ENCODE results near the gene NUDCD3.
"Not testable (repeated sequence)": the region's sequence is repeated elsewhere in the genome, so short reads cannot be mapped to it uniquely, and the experiment has no call there.

NUDCD3 gene

DNA sequence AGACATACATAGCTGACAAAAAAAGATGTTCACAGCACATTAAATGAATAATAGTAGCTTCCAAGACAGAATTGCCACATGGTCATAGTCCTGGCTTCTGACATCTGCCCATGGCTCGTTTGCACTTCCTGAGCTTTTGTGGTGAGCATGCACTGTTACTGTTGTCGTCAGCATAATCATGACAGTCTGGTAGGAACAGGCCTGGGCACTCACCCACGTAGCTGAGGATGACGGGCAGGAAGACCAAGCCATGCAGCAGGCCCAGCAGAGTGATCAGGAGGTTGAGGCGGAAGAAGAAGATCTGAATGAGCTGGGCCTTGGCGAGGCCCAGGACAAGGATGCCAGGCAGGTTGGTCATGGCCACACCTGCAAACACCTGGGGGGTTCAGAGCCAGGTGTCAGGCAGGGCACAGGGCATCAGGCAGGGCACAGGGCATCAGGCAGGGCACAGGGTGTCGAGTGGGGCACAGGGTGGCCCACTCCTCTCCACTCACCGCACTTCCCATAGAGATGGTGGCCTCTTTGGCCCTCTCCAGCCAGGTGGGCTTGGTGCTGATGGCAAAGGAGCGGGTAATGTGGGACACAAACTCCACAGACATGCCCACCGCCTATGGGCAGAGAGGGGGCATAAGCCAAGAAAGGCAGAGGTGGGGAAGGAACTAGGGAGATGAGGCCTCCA lies 25.3 kb upstream of the NUDCD3 start:
- no peak for DNase-seq

DNA sequence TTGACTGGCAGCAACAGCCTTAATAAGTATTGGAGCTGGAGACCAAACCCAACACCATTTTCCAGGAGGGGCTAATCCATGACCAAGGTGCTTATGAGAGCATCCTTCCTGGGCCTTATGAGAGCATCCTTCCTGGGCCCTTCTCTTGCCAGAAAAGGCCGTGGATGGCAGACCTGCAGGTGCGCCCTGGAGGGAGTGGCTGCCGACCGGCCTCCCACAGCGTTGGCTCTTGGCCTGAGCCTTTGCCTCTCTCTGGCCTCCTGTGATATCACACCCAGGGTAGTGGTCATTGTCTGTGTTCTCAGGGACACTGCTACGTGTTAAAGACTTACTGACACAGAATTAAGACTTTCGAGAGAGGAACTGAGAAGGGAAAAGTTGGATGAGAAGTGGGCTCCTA lies 22.3 kb upstream of the NUDCD3 start:
- no peak for DNase-seq

DNA sequence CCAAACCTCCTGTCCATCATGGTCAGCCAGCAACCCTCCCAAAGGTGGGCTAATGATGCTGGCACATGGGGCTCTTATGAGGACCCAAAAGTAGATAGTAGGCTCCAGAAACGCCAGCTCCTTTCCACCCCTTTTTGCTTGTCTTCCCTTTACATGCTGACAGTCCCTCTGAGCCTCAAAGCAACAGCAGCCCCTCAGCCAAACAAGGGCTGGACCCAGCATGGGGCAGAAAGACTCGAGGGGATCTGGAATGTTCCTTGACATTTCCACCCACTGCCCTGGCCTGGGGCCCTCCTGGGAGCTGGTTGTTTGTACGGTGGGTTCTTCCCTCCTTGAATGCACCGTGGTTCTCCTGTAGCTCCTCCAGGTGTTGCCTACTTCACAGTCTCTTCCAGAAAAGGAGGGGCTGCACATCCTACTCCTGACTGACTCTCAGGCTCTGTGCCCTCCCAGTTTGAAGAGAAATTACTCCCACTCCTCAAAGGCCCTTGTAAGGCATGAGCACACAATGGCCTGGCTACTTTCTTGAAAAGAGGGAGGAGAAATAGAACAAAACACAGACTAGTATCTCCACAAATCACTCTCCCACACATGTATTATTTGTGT lies 21.5 kb upstream of the NUDCD3 start:
- no peak for DNase-seq

DNA sequence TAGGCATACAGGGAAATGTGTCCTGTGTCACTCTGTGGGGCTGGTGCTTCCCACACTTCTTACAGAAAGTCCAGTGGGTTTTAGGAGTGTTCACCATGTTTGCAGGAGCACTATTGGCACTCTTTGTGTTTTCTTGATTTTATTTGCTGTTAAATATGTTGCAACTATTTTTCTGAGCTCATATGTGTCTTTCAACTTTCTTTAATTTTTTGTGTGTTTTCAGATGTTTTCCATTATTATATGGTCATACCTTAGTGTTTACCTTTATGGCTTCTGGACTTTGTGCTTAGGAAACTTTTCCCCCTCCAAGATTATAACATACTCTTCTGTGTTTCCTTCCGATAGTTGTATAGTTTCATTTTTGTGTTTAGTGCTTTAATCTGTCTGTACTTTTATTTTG lies 20.8 kb upstream of the NUDCD3 start:
- DNase-seq: no peak

DNA sequence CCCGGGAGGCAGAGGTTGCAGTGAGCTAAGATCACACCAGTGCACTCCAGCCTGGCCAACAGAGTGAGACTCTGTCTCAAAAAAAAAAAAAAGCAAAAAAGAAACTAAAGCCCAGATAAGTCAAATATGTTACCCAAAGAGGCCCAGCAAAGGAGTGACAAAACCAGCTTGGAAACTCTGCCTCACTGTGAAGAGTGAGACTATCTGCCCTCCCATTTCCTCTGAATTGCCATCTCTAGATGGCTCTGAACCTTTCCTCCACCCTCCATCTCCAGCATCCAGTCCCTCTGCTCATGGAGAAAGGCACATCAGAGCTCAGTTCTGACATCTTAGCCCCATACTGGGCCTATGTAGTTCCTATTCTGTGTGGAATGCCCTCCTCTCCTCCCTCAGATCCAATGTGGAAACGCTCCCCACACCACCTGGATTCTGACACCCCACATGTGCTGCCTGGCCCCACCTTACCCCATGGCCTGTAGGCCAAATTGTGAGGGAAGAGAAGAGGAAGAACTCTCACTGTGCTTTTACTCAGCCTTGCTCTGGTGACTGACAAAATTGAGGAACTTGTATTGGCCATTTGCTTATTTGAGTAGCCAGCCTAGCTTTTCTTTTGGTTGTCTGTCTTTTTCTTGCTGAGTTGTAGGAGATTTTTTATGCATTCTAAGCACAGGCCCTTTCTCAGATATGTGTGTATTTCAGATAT lies 18.0 kb upstream of the NUDCD3 start:
- no peak for DNase-seq

DNA sequence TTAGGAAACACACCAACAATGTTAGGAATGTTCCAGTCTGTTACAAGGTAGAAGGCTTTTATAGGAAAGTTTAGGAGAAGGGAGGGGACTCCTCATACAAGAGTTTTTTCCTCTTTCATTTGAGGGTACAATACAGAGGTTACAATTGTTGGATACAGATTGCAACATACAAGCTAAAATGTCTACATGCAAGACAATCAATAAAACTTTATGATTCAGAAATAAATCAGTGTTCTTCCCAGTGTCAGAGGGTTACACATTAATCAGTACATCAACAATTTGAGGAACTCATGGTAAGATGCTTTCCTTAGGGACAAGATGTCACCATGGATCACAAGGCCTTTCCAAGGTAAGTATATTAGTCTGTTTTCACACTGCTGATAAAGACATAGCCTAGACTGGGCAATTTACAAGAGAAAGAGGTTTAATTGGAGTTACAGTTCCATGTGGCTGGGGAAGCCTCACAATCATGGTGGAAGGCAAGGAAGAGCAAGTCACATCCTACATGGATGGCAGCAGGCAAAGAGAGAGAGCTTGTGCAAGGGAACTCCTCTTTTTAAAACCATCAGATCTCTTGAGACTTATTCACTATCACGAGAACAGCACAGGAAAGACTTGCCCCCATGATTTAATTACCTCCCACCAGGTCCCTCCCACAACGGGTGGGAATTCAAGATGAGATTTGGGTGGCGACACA lies 16.3 kb upstream of the NUDCD3 start:
- DNase-seq: not testable (repeated sequence)

DNA sequence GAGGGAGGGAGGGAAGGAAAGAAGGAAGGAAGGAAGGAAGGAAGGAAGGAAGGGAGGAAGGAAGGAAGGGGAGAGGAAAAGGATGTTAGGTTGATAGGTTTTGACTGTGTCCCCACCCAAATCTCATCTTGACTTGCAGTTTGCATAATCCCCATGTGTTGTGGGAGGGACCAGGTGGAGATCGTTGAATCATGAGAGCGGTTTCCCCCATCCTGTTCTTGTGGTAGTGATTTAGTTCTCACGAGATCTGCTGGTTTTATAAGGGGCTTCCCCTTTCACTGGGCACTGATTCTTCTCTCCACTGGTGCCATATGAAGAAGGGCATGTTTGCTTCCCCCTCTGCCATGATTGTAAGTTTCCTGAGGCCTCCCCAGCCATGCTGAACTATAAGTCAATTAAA lies 15.1 kb upstream of the NUDCD3 start:
- DNase-seq: no peak

DNA sequence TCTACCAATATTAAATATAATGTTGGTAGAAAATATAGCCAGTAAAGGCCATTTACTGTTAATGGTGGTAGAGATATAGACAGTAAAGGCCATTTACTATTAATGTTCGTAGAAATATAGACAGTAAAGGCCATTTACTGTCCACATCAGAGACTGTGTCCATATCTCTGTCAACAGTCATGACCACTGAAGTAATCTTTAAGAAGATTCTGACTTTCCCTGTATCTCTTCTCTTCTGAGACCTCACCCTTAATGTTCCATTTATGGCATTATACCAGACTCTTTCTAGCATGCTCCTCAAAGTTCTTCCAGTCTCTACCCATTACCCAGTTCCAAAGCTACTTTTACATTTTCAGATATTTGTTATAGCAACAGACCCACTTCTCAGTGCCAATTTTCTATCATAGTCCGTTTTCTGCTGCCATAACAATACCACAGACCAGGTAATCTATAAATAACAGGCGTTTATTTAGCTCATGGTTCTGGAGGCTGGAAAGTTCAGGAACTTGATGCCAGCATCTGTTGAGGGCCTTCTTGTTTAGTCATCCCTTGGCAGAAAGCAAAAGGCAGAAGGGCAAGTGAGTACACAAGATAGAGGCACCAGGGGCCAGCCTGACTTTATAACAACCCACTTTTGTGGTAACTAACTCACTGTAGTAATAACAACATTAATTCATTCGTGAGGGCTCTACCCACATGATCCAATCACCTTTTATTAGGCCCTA lies 7.9 kb upstream of the NUDCD3 start:
- no peak for DNase-seq

DNA sequence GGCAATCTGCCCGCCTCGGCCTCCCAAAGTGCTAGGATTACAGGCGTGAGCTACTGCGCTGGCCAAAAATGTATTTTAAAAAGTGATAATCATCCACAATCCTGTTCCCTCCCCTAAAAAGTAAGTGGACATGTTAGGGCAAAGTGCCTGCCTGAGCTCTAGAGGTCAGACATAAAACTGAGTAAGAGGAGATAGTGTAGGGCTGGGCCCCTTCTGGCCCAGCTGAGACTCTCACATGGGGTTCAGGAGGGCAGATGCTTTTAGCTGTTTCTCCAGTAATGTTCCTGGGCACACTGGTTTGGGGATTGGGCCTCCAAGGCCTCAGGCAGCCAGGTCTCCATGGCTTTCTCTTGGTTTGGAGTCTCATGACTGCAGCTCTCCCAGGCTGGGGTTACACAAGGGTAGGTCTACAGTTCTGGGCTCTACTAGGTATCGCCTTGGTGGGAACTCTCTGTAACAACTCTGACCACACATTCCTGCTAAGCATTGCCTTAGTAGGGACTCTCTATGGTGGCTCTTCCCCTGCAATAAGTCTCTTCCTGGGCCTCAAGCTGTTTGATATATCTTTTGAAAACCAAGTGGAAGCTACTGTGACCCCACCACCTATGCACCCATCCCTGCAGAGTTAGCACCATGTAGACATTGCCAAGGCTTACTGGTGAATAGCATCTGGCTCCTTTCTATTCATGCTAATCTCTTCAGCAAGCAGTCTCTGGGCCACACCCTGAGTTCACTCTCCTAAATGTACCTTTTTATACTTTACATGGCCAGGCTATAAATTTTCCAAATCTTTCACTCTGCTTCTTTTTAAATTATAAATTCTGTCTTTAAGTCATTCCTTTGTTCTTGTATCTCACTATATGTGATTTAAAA lies 6.9 kb upstream of the NUDCD3 start:
- no peak for DNase-seq

DNA sequence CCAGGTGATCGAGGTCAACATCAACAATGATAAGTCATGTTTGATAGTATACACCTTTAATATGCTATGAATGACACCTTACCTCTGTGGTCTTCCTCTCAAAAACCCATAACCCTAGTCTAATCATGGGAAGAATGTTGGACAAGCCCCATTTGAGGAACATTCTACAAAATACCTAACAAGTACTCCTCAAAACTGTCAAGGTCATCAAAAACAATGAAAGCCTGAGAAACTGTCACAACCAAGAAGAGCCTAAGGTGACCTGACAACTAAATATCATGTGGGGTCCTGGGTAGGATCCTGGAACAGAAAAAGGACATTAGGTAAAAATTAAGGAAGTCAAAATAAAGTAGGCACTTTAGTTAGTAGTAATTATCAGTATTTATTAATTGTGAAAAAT lies 5.9 kb upstream of the NUDCD3 start:
- DNase-seq: no peak

DNA sequence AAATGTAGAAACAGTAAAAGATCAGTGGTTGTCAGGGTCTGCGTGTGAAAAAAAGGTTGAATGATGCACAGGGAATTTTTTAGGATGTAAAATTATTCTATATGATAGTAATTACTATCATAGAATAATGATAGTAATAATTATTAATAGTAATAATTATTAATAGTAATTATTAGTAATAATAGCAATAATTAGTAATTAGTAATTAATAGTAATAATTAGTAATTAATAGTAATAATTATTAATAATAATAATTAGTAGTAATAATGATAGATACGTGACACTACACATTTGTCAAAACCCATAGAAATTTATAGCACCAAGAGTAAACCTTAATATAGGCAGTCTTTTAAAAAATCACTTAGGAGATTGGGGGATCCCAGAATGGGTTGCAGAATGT lies 4.5 kb upstream of the NUDCD3 start:
- DNase-seq: no peak

DNA sequence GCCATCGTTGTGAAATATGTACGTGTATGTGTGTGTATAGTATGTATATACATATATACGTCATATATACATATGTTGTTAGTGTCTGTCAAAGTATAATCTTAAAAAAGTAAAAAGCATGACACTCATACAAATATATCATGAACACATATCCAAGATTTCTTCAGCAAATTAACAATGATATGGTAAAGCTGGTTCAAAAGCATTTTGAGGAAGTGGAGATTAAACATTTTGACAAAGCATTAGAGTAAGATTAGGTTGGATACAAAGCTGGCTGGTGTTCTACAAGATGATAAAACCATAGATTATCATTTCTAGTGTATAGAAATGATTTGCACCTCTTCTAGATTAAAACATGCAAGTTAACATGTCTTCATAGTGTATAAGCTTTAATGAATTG lies 771 bp upstream of the NUDCD3 start:
- no peak for DNase-seq

DNA sequence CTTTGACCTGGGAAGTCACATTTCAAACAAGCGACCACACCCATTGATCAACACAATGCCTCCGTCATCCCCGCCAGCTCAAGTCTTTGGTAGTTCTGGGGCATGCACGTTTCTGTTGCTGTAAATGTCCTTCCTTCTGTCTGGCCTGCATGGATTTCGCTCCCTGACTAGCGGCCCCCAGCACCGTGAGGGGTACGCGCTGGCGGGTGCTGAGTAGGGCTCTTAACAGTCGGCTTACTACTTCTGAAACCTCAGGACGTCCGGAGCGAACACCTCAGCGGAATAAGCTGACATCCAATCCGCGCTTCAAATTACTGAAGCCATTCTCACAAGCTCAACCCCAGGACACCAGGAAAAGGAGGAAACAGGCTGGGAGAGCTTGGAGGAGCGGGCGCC lies 505 bp downstream of the NUDCD3 start:
- no peak for DNase-seq

DNA sequence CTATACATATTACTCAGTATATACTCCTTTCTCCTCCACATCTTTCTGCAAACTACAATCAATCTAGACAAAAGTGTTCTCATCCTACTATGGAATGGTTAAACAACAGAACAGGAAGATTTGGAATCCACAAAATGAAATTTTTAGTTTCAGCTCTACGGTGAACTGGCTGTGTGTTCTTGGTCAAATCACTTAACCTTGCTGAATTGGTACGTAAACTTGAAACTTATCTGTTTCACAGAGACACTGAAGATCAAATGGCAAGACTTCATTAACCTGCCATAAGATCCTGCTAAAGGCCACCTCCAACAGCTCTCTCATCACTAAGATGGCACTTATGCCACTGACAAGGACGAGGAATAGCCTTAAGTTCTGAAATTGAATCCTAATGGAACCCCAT lies 1.5 kb downstream of the NUDCD3 start:
- DNase-seq: no peak

DNA sequence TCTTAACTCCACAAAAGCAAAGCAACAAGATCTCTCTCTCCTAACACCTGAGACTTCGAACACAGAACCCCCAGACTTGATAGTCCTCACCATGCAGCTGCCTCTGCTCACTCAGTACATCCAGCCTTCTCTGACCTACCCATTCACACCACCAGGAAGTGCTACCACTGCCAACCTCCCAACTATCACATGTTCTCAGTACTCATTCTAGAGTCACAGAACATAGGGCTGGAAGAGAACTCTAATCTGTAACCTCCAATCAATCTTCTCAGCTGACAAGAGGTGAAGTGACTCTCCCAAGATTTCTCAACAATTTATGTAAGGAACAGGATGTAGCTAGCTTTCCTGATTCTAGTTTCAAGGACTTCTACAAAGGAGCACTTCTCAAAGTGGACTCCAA lies 3.8 kb downstream of the NUDCD3 start:
- no peak for DNase-seq

DNA sequence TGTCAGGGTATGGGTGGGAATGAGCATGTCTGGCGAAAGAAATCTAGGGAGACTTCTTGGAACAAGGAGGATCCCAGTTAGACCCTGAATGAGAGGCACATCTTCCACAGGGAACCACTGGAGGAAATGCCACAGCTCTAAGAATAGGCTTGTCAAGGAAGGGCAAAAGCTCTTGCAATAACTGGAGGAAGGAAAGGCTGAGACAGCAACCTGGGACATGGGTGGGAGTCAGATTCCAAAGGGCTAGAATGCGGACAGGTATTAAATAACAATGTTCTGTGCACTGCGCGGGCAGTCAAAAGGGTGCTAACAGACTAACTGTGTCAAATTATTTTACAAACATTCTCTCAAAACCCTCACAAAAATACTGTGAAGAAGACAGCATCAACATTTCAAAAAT lies 4.5 kb downstream of the NUDCD3 start:
- DNase-seq: no peak

DNA sequence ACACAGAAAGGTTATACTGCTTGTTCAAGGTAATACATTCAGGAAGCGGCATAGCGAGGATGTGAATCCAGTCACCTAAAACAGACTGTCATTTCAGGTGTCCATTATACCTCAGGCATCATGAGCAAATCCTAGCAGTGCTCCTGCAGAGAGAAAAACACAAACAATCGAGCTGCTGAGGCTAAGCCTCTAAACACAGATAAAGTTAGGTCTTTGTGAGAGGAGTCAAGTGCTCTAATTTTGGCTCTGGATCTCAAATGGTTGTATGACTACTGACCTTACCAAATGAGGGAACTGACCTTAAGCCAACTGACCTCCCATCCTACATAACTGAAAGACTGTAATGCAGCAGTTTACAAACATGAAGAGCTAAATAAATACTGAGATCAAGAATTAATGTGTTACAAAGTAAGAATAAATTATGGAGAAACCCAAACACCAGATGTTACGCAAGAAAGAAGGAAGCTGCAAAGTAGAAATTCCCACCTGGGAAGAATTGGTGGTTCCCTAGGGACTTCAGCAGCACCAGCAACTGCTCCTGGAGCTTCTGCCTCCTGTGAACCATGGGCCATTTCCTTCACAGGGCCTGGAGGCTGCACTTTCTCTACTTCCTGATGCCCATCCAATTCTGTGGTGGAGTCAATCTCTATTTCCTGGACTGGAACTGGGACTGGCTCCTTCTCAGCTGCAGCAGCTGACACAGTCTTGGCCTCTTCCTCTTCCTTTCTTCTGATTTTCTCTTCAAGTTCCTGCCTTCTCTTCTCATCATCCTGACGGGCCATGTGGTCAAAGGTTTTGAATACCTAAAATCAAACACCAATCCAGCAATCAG lies 5.8 kb downstream of the NUDCD3 start:
- no peak for DNase-seq

DNA sequence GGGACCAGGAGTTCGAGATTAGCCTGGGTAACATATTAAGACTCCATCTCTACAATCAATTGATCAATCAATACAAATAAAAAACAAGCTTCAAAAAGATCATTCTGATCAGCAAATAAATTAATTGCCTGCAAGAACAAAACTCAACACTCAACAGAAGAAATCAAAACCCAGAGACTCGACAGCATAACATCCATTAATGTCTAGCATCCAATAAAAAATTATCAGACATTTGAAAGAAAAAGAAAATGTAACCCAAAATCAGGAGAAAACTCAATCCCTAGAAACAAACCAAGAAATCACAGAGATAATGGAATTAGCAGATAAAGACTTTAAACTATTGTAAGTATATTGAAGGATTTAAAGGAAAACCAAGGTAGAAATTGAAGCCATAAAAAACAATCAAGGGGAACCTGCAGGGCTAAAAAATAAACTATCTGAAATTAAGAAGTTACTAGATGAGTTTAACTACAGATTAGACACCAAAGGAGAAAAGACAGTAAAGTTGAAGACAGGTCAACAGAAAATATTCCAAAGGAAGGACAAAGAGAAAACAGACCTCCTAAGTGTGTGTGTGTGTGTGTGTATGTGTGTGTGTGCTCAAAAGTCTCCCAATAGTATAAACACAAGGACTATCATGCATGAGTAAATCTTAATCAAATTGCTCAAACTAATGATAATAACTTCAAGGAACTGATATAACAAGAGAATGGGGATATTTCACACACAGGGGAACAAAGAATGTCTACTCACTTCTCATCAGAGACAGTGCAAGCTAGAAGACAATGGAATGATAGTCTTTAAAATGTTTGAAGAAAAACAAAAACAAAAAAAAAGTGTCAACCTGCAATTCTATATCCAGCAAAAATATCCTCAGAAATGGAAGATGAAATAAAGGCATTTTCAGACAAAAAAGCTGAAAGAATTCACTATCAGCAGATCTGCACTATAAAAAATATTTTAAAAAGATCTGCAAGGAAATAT lies 7.7 kb downstream of the NUDCD3 start:
- DNase-seq: no peak

DNA sequence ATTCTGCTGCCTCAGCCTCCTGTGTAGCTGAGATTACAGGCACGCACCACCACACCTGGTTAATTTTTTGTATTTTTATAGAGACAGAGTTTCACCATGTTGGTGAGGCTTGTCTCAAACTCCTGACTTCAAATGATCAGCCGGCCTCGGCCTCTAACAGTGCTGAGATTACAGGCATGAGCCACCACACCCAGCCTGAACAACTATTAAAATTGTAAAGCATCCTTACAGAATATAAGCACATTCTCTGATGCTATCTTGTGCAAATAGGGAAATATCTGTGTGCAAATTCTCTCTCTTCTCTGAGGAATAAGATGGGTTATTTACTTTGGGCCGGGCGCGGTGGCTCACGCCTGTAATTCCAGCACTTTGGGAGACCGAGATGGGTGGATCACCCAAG lies 12.5 kb downstream of the NUDCD3 start:
- no peak for DNase-seq

Data from NCI-H1930 (cell line).